ENCODE results near the gene CHCHD5.
"Not testable (repeated sequence)": the region's sequence is repeated elsewhere in the genome, so short reads cannot be mapped to it uniquely, and the experiment has no call there.

CHCHD5 gene

GRCh38 chr2:112548980-112549379, 35.4 kb upstream of the CHCHD5 start:
- Histone ChIP-seq H3K4me3 (ENCODE audit: low read depth in 1 of 5, low read length in 5 of 5) (no peak overlapping the region), H3K9ac (ENCODE audit: low read length in 5 of 5) (no peak overlapping the region), H3K9me3 (ENCODE audit: control insufficient read depth in 5 of 5, low read length in 5 of 5) (no peaks in the 10 kb centered on the region), H3K27ac (ENCODE audit: low read depth, low read length) (no peak overlapping the region), H3K36me3 (ENCODE audit: control insufficient read depth in 5 of 5, insufficient read depth in 5 of 5, low read length in 5 of 5) (peaks cover 16 to 68% (median 47%) of the 10 kb centered on the region in 5 donors), H3K27me3 (ENCODE audit: control insufficient read depth in 5 of 5, insufficient read depth in 4 of 5, low read length in 5 of 5) (no peaks in the 10 kb centered on the region), H3K4me1 (ENCODE audit: control insufficient read depth in 5 of 5, insufficient read depth in 5 of 5, low read length in 5 of 5) (peaks cover 0 to 14% (median 7%) of the 10 kb centered on the region in 5 donors)

GRCh38 chr2:112566104-112566503, 18.3 kb upstream of the CHCHD5 start:
- peaks cover 30 to 81% (median 63%) of the 10 kb centered on the region in 5 donors for H3K36me3 ChIP-seq (ENCODE audit: control insufficient read depth in 5 of 5, insufficient read depth in 5 of 5, low read length in 5 of 5)

GRCh38 chr2:112566508-112566907, 17.9 kb upstream of the CHCHD5 start:
- not testable (repeated sequence) for H3K9me3 ChIP-seq (ENCODE audit: control insufficient read depth in 5 of 5, low read length in 5 of 5); H3K9ac ChIP-seq (ENCODE audit: low read length in 5 of 5); H3K27me3 ChIP-seq (ENCODE audit: control insufficient read depth in 5 of 5, insufficient read depth in 4 of 5, low read length in 5 of 5); H3K4me3 ChIP-seq (ENCODE audit: low read depth in 1 of 5, low read length in 5 of 5); H3K27ac ChIP-seq (ENCODE audit: low read depth, low read length); H3K4me1 ChIP-seq (ENCODE audit: control insufficient read depth in 5 of 5, insufficient read depth in 5 of 5, low read length in 5 of 5)
- H3K36me3 ChIP-seq (ENCODE audit: control insufficient read depth in 5 of 5, insufficient read depth in 5 of 5, low read length in 5 of 5): peaks cover 30 to 81% (median 62%) of the 10 kb centered on the region in 5 donors

More at GRCh38 chr2:112566104-112566503, 18.3 kb upstream of the CHCHD5 start:
- H3K4me1 ChIP-seq (ENCODE audit: control insufficient read depth in 5 of 5, insufficient read depth in 5 of 5, low read length in 5 of 5): no peaks in the 10 kb centered on the region
- H3K4me3 ChIP-seq (ENCODE audit: low read depth in 1 of 5, low read length in 5 of 5): no peak overlapping the region
- H3K9me3 ChIP-seq (ENCODE audit: control insufficient read depth in 5 of 5, low read length in 5 of 5): peaks cover 0 to 9% (median 0%) of the 10 kb centered on the region in 5 donors
- H3K27ac ChIP-seq (ENCODE audit: low read depth, low read length): no peak overlapping the region
- H3K27me3 ChIP-seq (ENCODE audit: control insufficient read depth in 5 of 5, insufficient read depth in 4 of 5, low read length in 5 of 5): no peaks in the 10 kb centered on the region
- H3K9ac ChIP-seq (ENCODE audit: low read length in 5 of 5): no peak overlapping the region

GRCh38 chr2:112572005-112572404, 12.4 kb upstream of the CHCHD5 start:
- Histone ChIP-seq H3K27me3 (ENCODE audit: control insufficient read depth in 5 of 5, insufficient read depth in 4 of 5, low read length in 5 of 5) (no peaks in the 10 kb centered on the region), H3K4me3 (ENCODE audit: low read depth in 1 of 5, low read length in 5 of 5) (no peak overlapping the region), H3K27ac (ENCODE audit: low read depth, low read length) (no peak overlapping the region), H3K36me3 (ENCODE audit: control insufficient read depth in 5 of 5, insufficient read depth in 5 of 5, low read length in 5 of 5) (peaks cover 45 to 91% (median 66%) of the 10 kb centered on the region in 5 donors), H3K9ac (ENCODE audit: low read length in 5 of 5) (no peak overlapping the region), H3K9me3 (ENCODE audit: control insufficient read depth in 5 of 5, low read length in 5 of 5) (peaks cover 0 to 9% (median 0%) of the 10 kb centered on the region in 5 donors), H3K4me1 (ENCODE audit: control insufficient read depth in 5 of 5, insufficient read depth in 5 of 5, low read length in 5 of 5) (peaks cover 0 to 2% (median 0%) of the 10 kb centered on the region in 5 donors)

- no peak overlapping the region for H3K27ac ChIP-seq (ENCODE audit: low read depth, low read length)
- no peak overlapping the region for H3K4me3 ChIP-seq (ENCODE audit: low read depth in 1 of 5, low read length in 5 of 5)
- H3K27me3 ChIP-seq (ENCODE audit: control insufficient read depth in 5 of 5, insufficient read depth in 4 of 5, low read length in 5 of 5): no peaks in the 10 kb centered on the region
- H3K4me1 ChIP-seq (ENCODE audit: control insufficient read depth in 5 of 5, insufficient read depth in 5 of 5, low read length in 5 of 5): peaks cover 0 to 13% (median 4%) of the 10 kb centered on the region in 5 donors
- H3K9me3 ChIP-seq (ENCODE audit: control insufficient read depth in 5 of 5, low read length in 5 of 5): no peaks in the 10 kb centered on the region
- no peak overlapping the region for H3K9ac ChIP-seq (ENCODE audit: low read length in 5 of 5)
- peaks cover 7 to 34% (median 25%) of the 10 kb centered on the region in 5 donors for H3K36me3 ChIP-seq (ENCODE audit: control insufficient read depth in 5 of 5, insufficient read depth in 5 of 5, low read length in 5 of 5)
Measured at GRCh38 chr2:112577756-112578155, 6.7 kb upstream of the CHCHD5 start.

- no peaks in the 10 kb centered on the region for H3K9me3 ChIP-seq (ENCODE audit: control insufficient read depth in 5 of 5, low read length in 5 of 5)
- no peak overlapping the region for H3K27ac ChIP-seq (ENCODE audit: low read depth, low read length)
- no peak overlapping the region for H3K9ac ChIP-seq (ENCODE audit: low read length in 5 of 5)
- no peaks in the 10 kb centered on the region for H3K27me3 ChIP-seq (ENCODE audit: control insufficient read depth in 5 of 5, insufficient read depth in 4 of 5, low read length in 5 of 5)
- no peak overlapping the region for H3K4me3 ChIP-seq (ENCODE audit: low read depth in 1 of 5, low read length in 5 of 5)
- H3K36me3 ChIP-seq (ENCODE audit: control insufficient read depth in 5 of 5, insufficient read depth in 5 of 5, low read length in 5 of 5): peaks cover 6 to 20% (median 16%) of the 10 kb centered on the region in 5 donors
- H3K4me1 ChIP-seq (ENCODE audit: control insufficient read depth in 5 of 5, insufficient read depth in 5 of 5, low read length in 5 of 5): peaks cover 2 to 23% (median 14%) of the 10 kb centered on the region in 5 donors
Measured at GRCh38 chr2:112579241-112579640, 5.2 kb upstream of the CHCHD5 start.

- peaks cover 6 to 28% (median 19%) of the 10 kb centered on the region in 5 donors for H3K4me1 ChIP-seq (ENCODE audit: control insufficient read depth in 5 of 5, insufficient read depth in 5 of 5, low read length in 5 of 5)
- no peak overlapping the region for H3K27ac ChIP-seq (ENCODE audit: low read depth, low read length)
- H3K9ac ChIP-seq (ENCODE audit: low read length in 5 of 5): no peak overlapping the region
- no peaks in the 10 kb centered on the region for H3K9me3 ChIP-seq (ENCODE audit: control insufficient read depth in 5 of 5, low read length in 5 of 5)
- no peaks in the 10 kb centered on the region for H3K27me3 ChIP-seq (ENCODE audit: control insufficient read depth in 5 of 5, insufficient read depth in 4 of 5, low read length in 5 of 5)
- H3K36me3 ChIP-seq (ENCODE audit: control insufficient read depth in 5 of 5, insufficient read depth in 5 of 5, low read length in 5 of 5): peaks cover 5 to 12% (median 10%) of the 10 kb centered on the region in 5 donors
- H3K4me3 ChIP-seq (ENCODE audit: low read depth in 1 of 5, low read length in 5 of 5): no peak overlapping the region
Measured at GRCh38 chr2:112580084-112580483, 4.3 kb upstream of the CHCHD5 start.

GRCh38 chr2:112582314-112582746, 2.1 kb upstream of the CHCHD5 start:
- H3K27me3 ChIP-seq (ENCODE audit: control insufficient read depth in 5 of 5, insufficient read depth in 4 of 5, low read length in 5 of 5): no peaks in the 10 kb centered on the region
- no peaks in the 10 kb centered on the region for H3K9me3 ChIP-seq (ENCODE audit: control insufficient read depth in 5 of 5, low read length in 5 of 5)
- H3K4me3 ChIP-seq (ENCODE audit: low read depth in 1 of 5, low read length in 5 of 5): no peak overlapping the region
- peaks cover 0 to 14% (median 6%) of the 10 kb centered on the region in 5 donors for H3K36me3 ChIP-seq (ENCODE audit: control insufficient read depth in 5 of 5, insufficient read depth in 5 of 5, low read length in 5 of 5)
- H3K4me1 ChIP-seq (ENCODE audit: control insufficient read depth in 5 of 5, insufficient read depth in 5 of 5, low read length in 5 of 5): peaks cover 8 to 34% (median 25%) of the 10 kb centered on the region in 5 donors
- H3K9ac ChIP-seq (ENCODE audit: low read length in 5 of 5): no peak overlapping the region
- H3K27ac ChIP-seq (ENCODE audit: low read depth, low read length): no peak overlapping the region

GRCh38 chr2:112583497-112584133, 794 bp upstream of the CHCHD5 start:
- peaks cover 11 to 34% (median 25%) of the 10 kb centered on the region in 5 donors for H3K4me1 ChIP-seq (ENCODE audit: control insufficient read depth in 5 of 5, insufficient read depth in 5 of 5, low read length in 5 of 5)
- H3K27ac ChIP-seq (ENCODE audit: low read depth, low read length): peak overlapping the region; percentile 97
- peaks cover 0 to 18% (median 10%) of the 10 kb centered on the region in 5 donors for H3K36me3 ChIP-seq (ENCODE audit: control insufficient read depth in 5 of 5, insufficient read depth in 5 of 5, low read length in 5 of 5)
- peak overlapping the region; percentile 87 to 97 (median 94) for H3K4me3 ChIP-seq (ENCODE audit: low read depth in 1 of 5, low read length in 5 of 5)
- H3K27me3 ChIP-seq (ENCODE audit: control insufficient read depth in 5 of 5, insufficient read depth in 4 of 5, low read length in 5 of 5): no peaks in the 10 kb centered on the region
- H3K9ac ChIP-seq (ENCODE audit: low read length in 5 of 5): peak overlapping the region; percentile 31 to 94 (median 78)
- no peaks in the 10 kb centered on the region for H3K9me3 ChIP-seq (ENCODE audit: control insufficient read depth in 5 of 5, low read length in 5 of 5)

- Histone ChIP-seq H3K36me3 (ENCODE audit: control insufficient read depth in 5 of 5, insufficient read depth in 5 of 5, low read length in 5 of 5) (peaks cover 0 to 25% (median 16%) of the 10 kb centered on the region in 5 donors), H3K9me3 (ENCODE audit: control insufficient read depth in 5 of 5, low read length in 5 of 5) (no peaks in the 10 kb centered on the region), H3K27ac (ENCODE audit: low read depth, low read length) (peak overlapping the region; percentile 97), H3K4me1 (ENCODE audit: control insufficient read depth in 5 of 5, insufficient read depth in 5 of 5, low read length in 5 of 5) (peaks cover 13 to 38% (median 29%) of the 10 kb centered on the region in 5 donors), H3K4me3 (ENCODE audit: low read depth in 1 of 5, low read length in 5 of 5) (peak overlapping the region; percentile 87 to 97 (median 94)), H3K9ac (ENCODE audit: low read length in 5 of 5) (peak overlapping the region; percentile 68 to 94 (median 85)), H3K27me3 (ENCODE audit: control insufficient read depth in 5 of 5, insufficient read depth in 4 of 5, low read length in 5 of 5) (no peaks in the 10 kb centered on the region)
Measured at GRCh38 chr2:112584891-112585250, 462 bp downstream of the CHCHD5 start.

All from subcutaneous abdominal adipose tissue (tissue), 5 donors.